Stimulated activated CD8-positive, alpha-beta memory T cell treated with anti-CD3 and anti-CD28 coated beads, Interleukin-7, amount 100 ng/mL, for 48 hours (primary cell): ENCODE data around the gene DNAH2.
A peak's percentile ranks its signal among the peaks of the same experiment; 100 is the strongest.

ENCODE experiments used
- DNase-seq, 2 donors: peaks; one replicate each; pipeline ENCODE4 v3.0.0-alpha.2; 2020; ENCODE audit warnings: low read depth in 1 of 2; ENCODE audit errors: extremely low read depth in 1 of 2

The DNAH2 gene

DNA sequence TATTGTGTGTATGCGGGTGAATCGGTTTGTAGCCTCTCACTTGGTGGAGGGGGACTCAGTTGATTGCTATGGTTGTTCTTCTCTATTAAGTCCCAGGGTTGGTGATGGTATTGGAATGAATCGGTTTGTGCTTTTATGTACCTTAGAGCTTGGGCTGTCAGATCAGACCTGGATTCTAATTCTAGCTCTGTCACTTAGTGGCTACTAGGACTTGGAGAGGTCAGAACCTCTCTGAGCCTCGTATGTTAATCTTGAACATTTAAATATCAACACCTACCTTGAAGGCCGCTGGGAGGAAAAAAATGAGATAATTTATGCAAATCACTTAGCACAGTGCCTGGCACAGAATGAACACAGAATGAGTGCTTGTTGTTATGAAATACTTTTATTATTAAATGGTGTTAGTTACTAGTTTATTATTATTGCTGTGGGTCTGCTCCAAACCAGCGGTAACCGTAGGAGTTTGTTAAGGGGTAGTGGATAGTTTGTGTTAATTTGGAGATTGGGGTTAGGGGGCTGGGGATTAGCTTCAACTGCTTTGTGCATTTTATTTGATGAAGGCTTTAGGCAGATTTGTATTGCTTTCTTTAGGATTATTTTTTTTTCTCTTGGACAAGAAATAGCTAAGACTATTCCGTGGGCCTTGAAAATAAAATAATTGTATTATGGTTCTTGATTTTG lies 120.0 kb downstream of the DNAH2 start:
- no peak for DNase-seq

DNA sequence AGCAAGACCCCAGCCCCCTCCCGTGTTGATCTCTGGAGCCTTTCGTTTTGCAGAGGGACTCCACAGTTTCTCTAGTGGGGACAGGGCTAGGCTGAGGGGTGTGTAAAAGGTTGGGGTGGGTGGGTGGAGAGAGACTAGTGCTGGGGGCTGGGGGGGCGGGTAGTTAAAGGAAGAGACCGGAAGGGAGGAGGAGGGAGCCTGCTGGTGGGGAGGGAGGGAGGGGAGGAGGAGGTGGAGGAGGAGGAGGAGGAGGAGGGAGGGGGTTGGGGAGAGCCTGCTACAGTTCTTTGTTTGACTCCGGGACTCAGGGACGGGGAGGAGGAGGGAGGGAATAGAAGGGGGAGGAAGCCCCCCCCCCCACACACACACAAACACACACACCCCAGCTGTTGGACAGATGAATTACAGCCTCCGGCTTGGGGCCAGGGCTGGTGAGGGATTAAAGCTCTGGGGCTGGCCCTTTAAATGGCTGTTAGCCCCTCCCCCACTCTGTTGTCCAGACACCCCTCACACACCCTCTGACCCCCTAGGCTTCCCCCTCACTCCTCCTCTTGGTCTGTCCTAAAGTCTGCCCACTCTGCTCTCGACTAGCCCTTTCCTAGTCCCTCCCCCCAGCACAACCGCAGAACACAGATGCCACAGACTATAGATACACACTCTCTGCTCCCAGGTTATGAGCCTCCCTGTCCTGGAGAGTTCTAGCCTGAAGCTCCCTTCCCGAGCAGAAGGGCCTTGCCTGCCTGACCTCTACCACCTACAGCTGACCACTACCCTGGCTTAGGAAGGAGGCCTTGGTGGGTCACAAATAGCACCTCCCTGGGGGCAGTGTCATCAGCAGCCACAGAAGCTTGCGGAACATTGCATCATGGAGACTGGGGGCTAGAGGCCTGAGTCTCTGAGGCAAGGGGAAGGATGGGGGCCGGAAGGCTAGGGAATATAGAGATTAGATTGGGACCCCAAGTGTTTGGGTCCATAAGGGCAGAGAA lies 120.8 kb downstream of the DNAH2 start:
- no peak for DNase-seq

GRCh38 chr17:7839190-7839875 lies 121.8 kb downstream of the DNAH2 start:
- no peak for DNase-seq

GRCh38 chr17:7839876-7840261 lies 122.3 kb downstream of the DNAH2 start:
- no peak for DNase-seq

DNA sequence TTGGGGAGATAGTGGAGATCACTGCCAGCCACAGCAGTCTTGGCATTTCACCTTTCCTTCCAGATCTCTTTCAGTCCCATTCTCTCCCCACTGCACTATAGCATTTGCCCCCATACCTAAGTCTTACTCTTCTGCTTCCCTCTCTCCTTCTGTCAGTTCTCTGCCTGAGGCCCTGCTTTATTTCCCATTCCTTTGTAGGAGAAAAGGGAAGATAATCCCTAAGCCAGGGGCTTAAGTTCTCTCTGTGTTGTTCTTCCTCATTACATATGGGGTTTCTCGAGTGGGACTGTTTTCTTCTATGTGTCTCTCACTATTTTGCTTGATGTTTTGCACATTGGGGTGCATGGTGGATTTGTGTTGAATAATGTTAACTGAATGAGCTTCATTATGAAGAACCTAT lies 122.9 kb downstream of the DNAH2 start:
- no peak for DNase-seq

DNA sequence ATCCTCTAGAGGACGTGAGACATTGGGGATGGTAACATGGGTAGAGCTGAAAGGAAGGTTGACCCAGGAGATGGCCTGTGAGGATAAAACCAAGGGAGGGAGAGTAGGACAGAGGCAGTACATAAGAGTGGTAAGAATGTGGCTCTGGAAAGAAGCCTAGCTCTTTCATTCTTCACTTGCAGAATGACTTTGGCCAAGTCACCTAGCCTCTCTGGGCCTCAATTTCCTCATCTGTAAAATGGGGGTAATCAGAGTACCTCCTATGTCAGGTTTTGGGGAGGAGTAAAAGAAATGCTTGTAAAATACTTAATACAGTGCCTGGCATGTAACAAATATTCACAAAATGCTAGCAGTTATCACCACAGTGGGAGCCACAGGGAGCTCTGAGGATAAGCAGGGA lies 123.3 kb downstream of the DNAH2 start:
- DNase-seq, result no peak

- peak; percentile 82 to 88 for DNase-seq
These were observed 123.9 kb downstream of the DNAH2 start for GRCh38 chr17:7841396-7841914.

DNA sequence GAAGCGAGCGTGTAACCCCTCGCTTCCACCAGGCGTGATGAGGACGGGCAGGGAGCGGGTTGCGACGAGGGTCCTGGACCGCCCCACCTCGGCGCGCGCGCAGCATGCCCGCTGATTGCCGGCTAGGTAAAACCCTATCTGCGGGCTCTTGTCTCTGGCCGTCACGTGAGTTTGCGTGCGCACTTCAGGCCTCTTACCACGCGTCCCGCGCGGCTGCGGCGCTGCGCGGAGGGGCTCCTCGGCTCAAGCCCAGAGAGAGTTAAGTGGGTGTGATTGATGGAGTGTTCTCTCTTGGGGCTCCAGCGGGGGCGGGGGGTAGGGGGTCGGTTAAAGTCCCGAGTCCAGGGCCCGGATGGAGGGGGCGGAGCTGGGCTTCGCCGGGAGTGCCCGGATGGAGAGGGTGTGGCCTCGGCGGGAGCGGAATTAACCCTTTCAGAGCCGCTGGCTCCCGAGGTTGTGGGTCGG lies 124.4 kb downstream of the DNAH2 start:
- peak in 1 of 2 donors; percentile 70 for DNase-seq

DNA sequence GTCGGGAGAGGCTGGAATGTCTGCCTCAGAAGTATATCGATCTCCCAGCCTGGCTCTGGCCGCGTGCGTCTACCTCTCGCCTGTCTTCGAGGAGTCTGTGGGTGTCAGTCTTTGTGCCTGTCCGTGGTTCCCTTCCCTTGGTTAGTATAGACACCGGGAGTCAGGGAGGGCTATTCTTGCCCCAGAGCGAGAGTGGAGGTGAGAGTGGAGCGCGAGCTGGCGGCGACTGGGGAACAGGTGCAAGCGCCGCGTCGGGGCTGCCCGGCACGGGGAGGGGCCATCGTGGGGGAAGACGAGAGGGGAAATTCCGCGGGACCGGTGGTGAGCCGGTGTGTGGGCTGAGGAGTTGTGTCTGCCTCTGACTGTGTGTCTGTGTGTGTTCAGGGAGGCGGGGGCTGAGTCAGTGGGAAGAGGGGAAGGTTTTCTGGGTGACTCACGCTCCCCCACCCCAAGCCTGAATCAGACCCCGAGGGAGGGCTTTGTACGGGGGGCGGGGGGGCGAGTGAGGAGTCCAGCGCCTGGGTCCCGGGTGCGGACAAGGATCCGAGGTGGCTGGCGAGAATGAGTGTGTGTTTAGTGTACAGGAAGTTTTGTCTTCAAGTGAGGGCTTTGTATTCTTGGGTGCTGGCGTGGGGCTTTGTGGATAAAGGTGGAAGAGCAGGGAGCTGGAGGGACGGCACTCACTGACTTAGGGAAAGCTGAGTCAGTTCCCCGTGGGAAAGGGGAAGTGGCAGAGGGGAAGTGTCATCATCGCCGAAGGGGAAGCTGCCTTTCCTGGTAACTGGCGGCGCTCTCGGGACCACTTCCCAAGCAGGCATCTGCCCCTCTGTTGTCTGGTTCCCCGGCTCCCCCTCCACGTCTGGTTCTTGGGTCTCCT lies 125.1 kb downstream of the DNAH2 start:
- DNase-seq, result peak; percentile 91 to 97

- no peak for DNase-seq
These were observed 125.7 kb downstream of the DNAH2 start for GRCh38 chr17:7843257-7843535.

- peak; percentile 79 for DNase-seq
These were observed 126.2 kb downstream of the DNAH2 start for GRCh38 chr17:7843536-7844291.

DNA sequence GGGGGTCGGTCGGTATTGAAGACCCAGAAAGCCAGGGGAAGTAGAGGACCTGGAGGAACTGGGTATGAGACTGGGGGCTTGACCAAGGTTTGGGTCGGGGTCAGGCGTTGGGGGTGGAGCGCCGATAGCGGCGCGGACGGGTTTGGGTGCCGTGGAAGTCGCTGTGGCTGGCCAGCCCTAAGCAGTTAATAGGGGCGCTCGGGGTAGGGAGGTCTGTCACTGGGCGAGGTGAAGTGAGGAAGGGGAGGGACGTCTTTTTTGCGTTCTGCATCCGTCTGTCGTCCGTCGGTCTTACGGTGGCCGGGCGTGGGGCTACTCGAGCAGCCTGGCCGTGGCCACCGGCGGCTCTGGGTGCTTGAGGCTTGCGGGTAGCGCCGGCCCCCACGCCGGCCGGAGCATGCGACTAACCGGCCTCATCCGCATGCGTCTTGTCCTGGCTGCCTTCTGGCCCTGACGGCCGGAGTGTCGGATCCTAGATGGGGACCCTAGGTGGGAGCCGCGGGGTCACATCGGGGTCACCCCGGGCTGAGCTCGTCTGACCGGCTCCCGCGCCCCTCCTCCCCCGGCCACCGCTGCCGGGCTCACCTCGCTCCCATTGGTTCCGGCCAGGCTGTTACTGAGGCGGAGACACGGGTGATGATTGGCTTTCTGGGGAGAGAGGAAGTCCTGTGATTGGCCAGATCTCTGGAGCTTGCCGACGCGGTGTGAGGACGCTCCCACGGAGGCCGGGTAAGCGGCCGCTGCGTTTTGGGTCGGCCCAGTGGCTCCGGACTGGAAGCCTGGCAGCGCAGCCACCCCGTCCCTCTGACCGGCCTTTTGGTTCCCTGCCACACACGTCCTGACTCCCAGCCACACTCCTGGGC lies 127.0 kb downstream of the DNAH2 start:
- peak; percentile 71 to 85 for DNase-seq

GRCh38 chr17:7845359-7846062 lies 128.0 kb downstream of the DNAH2 start:
- no peak for DNase-seq

GRCh38 chr17:7846063-7846735 lies 128.7 kb downstream of the DNAH2 start:
- no peak for DNase-seq

GRCh38 chr17:7846765-7847661 lies 129.5 kb downstream of the DNAH2 start:
- no peak for DNase-seq

GRCh38 chr17:7848131-7848579 lies 130.6 kb downstream of the DNAH2 start:
- no peak for DNase-seq
